HEK293 (cell line): Measurements from ENCODE around the gene FTCD.

Experiments used
- CTCF ChIA-PET: fragments of 350-600 bp; formaldehyde crosslinking; extraction: SDS; loops from one replicate; lab custom pipeline; 2021; ENCODE audit warnings: antibody characterized with exemption; lab: Yijun Ruan, JAX
- POLR2A ChIA-PET: fragments of 300-600 bp; formaldehyde crosslinking; extraction: SDS; loops from one replicate; lab custom pipeline; 2020; ENCODE audit warnings: antibody characterized with exemption, inconsistent platforms; lab: Yijun Ruan, JAX
- H3K27ac ChIP-seq: fragments of 200-500 bp; sonication (Bioruptor generic); 2 replicates; pipeline ENCODE4 v1.5.1; 2014; ENCODE audit warnings: low read depth, low read length, control low read depth, inconsistent platforms; ENCODE audit errors: extremely low read depth
- H3K36me3 ChIP-seq, 2 experiments: fragments of 200-500 bp in 1 of 2; sonication (Bioruptor generic) in 1 of 2; 1 replicate in 1 of 2; 2 replicates in 1 of 2; pipeline ENCODE4 v1.5.1; 2014 to 2017; ENCODE audit warnings: inconsistent platforms in 2 of 2, low read length in 2 of 2; ENCODE audit not compliant: control insufficient read depth in 2 of 2, insufficient read depth in 1 of 2
- H3K4me1 ChIP-seq: fragments of 200-500 bp; sonication (Bioruptor generic); 2 replicates; pipeline ENCODE4 v1.5.1; 2014; ENCODE audit warnings: mild to moderate bottlenecking, low read length, inconsistent platforms; ENCODE audit not compliant: control insufficient read depth, insufficient read depth
- H3K4me3 ChIP-seq: 2 replicates; pipeline ENCODE4 v1.5.1; 2011; ENCODE audit warnings: low read depth, mild to moderate bottlenecking, control low read depth, low read length, moderate library complexity
- H3K9me3 ChIP-seq: fragments of 200-500 bp; sonication (Bioruptor generic); 2 replicates; pipeline ENCODE4 v1.5.1; 2014; ENCODE audit warnings: low read depth, low read length, inconsistent platforms; ENCODE audit not compliant: control insufficient read depth, insufficient read depth
- KLF17 ChIP-seq: fragments of 450-650 bp; formaldehyde crosslinking; IDR thresholded peaks from 2 replicates; pipeline ENCODE4 v1.5.1; 2016; ENCODE audit warnings: missing biosample characterization, missing genetic modification characterization
- MYNN ChIP-seq: fragments of 450-650 bp; formaldehyde crosslinking; IDR thresholded peaks from 2 replicates; pipeline ENCODE4 v1.5.1; 2016; ENCODE audit warnings: missing biosample characterization, missing genetic modification characterization, borderline replicate concordance
- REPIN1 ChIP-seq: fragments of 450-650 bp; formaldehyde crosslinking; IDR thresholded peaks from 2 replicates; pipeline ENCODE4 v1.5.1; 2017; ENCODE audit warnings: missing biosample characterization, missing genetic modification characterization, low read depth
- SP3 ChIP-seq: fragments of 450-650 bp; formaldehyde crosslinking; IDR thresholded peaks from 2 replicates; pipeline ENCODE4 v1.5.1; 2016; ENCODE audit warnings: missing biosample characterization, missing genetic modification characterization
- ZBTB10 ChIP-seq: fragments of 450-650 bp; formaldehyde crosslinking; IDR thresholded peaks from 2 replicates; pipeline ENCODE4 v1.5.1; 2016; ENCODE audit warnings: missing biosample characterization, missing genetic modification characterization
- ZBTB26 ChIP-seq: fragments of 450-650 bp; formaldehyde crosslinking; optimal IDR thresholded peaks from 2 replicates; pipeline ENCODE3; 2016; ENCODE audit warnings: missing biosample characterization, mild to moderate bottlenecking, missing genetic modification characterization
- ZFP3 ChIP-seq: fragments of 450-650 bp; formaldehyde crosslinking; IDR thresholded peaks from 2 replicates; pipeline ENCODE4 v1.5.1; 2016; ENCODE audit warnings: low read depth, missing biosample characterization, missing genetic modification characterization
- ZNF112 ChIP-seq: fragments of 450-650 bp; formaldehyde crosslinking; IDR thresholded peaks from 2 replicates; pipeline ENCODE4 v1.5.0; 2017; ENCODE audit warnings: missing biosample characterization, missing genetic modification characterization
- ZNF169 ChIP-seq: fragments of 450-650 bp; formaldehyde crosslinking; IDR thresholded peaks from 2 replicates; pipeline ENCODE4 v1.5.1; 2016; ENCODE audit warnings: missing biosample characterization, missing genetic modification characterization
- ZNF518A ChIP-seq: fragments of 450-650 bp; formaldehyde crosslinking; conservative IDR thresholded peaks from 2 replicates; pipeline ENCODE4 v1.5.1; 2016; ENCODE audit warnings: low read depth, missing biosample characterization, missing genetic modification characterization
- ZNF596 ChIP-seq: fragments of 450-650 bp; IDR thresholded peaks from 2 replicates; pipeline ENCODE4 v1.5.0; 2018; ENCODE audit warnings: missing biosample characterization, mild to moderate bottlenecking, missing genetic modification characterization, moderate library complexity
- ZNF600 ChIP-seq: fragments of 450-650 bp; formaldehyde crosslinking; IDR thresholded peaks from 2 replicates; pipeline ENCODE4 v1.5.1; 2016; ENCODE audit warnings: missing biosample characterization, missing genetic modification characterization

Gene FTCD

GRCh38 chr21:46145159-46145839, 10.1 kb downstream of the FTCD start:
- 0 out of 2 replicates have a peak, but pooled peaks cover 4% of the 10 kb centered on the region for H3K4me1 ChIP-seq
- H3K27ac ChIP-seq = no peak overlapping the region
- POLR2A ChIA-PET = no interaction called here
- TF ChIP-seq SP3 (tag by site-specific recombination) (no peak), ZBTB10 (tag by site-specific recombination) (peak; percentile 50; the same call in 1 of the 2 replicates), ZNF600 (tag by site-specific recombination) (no peak), MYNN (tag by site-specific recombination) (no peak)
- no peaks in the 10 kb centered on the region for H3K9me3 ChIP-seq
- H3K4me3 ChIP-seq = no peak overlapping the region
- CTCF ChIA-PET = no interaction called here
- H3K36me3 ChIP-seq = no peaks in the 10 kb centered on the region

GRCh38 chr21:46144464-46145070, 10.8 kb downstream of the FTCD start:
- 0 out of 2 replicates have a peak, but pooled peaks cover 4% of the 10 kb centered on the region for H3K4me1 ChIP-seq
- ChIA-PET POLR2A (interaction anchor here (0.6 kb wide), 1 partner anchor 132 kb away, joined by 4 read pairs; no protein-coding TSS in a partner anchor), CTCF (interaction anchor here (0.8 to 3.7 kb wide), 9 partner anchors 8 to 174 kb away, joined by 3 to 39 read pairs (median 10); no protein-coding TSS in a partner anchor)
- H3K4me3 ChIP-seq = no peak overlapping the region
- no peak overlapping the region for H3K27ac ChIP-seq
- TF ChIP-seq ZFP3 (tag by site-specific recombination) (no peak), ZNF518A (no peak), ZNF600 (tag by site-specific recombination) (peak; percentile 78), REPIN1 (no peak), KLF17 (tag by site-specific recombination) (peak; percentile 65), ZNF112 (tag by site-specific recombination) (no peak), ZBTB26 (no peak), ZNF596 (peak; percentile 86), ZNF169 (tag by site-specific recombination) (peak; percentile 22; the same call in 1 of the 2 replicates)
- no peaks in the 10 kb centered on the region for H3K36me3 ChIP-seq
- H3K9me3 ChIP-seq = no peaks in the 10 kb centered on the region
